ENCODE data around the gene SFSWAP.

GRCh38 chr12:131810726-131811125 is 99.8 kb downstream of the SFSWAP start:
- TF ChIP-seq YY1 (IDR thresholded peaks at IDR 0.05) (no peak), CTCF (IDR thresholded peaks at IDR 0.05; ENCODE audit: low read depth, low read length, missing input control) (no peak)
